Measurements from ENCODE around the gene KLHL24. TPM values are rescaled to one million over a fixed set of nuclear protein-coding genes. Genes with fewer than 3 reads are reported as not detected.

KLHL24 gene, protein sequence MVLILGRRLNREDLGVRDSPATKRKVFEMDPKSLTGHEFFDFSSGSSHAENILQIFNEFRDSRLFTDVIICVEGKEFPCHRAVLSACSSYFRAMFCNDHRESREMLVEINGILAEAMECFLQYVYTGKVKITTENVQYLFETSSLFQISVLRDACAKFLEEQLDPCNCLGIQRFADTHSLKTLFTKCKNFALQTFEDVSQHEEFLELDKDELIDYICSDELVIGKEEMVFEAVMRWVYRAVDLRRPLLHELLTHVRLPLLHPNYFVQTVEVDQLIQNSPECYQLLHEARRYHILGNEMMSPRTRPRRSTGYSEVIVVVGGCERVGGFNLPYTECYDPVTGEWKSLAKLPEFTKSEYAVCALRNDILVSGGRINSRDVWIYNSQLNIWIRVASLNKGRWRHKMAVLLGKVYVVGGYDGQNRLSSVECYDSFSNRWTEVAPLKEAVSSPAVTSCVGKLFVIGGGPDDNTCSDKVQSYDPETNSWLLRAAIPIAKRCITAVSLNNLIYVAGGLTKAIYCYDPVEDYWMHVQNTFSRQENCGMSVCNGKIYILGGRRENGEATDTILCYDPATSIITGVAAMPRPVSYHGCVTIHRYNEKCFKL
- total RNA-seq = 10 to 100 TPM; 44.6 to 56.5 TPM
- polyA plus RNA-seq (ENCODE audit: insufficient read depth, low read depth, low replicate concordance) = 17.1 TPM
- long read RNA-seq, donor 1, partial matches to known transcripts = 7 of 13 reads
- long read RNA-seq, donor 1, other reads (novel, unspliced or antisense) = 0 of 13 reads
- long read RNA-seq, donor 2, partial matches to known transcripts = 0 of 4 reads
- long read RNA-seq, donor 2, other reads (novel, unspliced or antisense) = 0 of 4 reads

- no peaks in the 10 kb centered on the region for H3K27me3 ChIP-seq
- H3K27ac ChIP-seq = peak within 1 kb of the TSS; percentile 98 to 100
Measured at GRCh38 chr3:183635431-183636220, at the start of gene KLHL24. TSS of gene KLHL24 (plus strand) at chr3:183635623. CDS start at chr3:183650357, 14,734 bp downstream.

GRCh38 chr3:183586477-183586876 lies 48.9 kb upstream of the KLHL24 start:
- Histone ChIP-seq H3K9me3 (no peaks in the 10 kb centered on the region), H3K4me1 (peaks cover 28% of the 10 kb centered on the region), H3K27me3 (no peaks in the 10 kb centered on the region), H3K27ac (no peak overlapping the region), H3K4me3 (no peak overlapping the region), H3K36me3 (ENCODE audit: low read depth, missing control alignments) (no peaks in the 10 kb centered on the region)
- no peak for DNase-seq
- WGBS, 2 donors = 83 to 88% methylated on average over 5 of the region's 5 CpGs
- TF ChIP-seq, protein P1, sequence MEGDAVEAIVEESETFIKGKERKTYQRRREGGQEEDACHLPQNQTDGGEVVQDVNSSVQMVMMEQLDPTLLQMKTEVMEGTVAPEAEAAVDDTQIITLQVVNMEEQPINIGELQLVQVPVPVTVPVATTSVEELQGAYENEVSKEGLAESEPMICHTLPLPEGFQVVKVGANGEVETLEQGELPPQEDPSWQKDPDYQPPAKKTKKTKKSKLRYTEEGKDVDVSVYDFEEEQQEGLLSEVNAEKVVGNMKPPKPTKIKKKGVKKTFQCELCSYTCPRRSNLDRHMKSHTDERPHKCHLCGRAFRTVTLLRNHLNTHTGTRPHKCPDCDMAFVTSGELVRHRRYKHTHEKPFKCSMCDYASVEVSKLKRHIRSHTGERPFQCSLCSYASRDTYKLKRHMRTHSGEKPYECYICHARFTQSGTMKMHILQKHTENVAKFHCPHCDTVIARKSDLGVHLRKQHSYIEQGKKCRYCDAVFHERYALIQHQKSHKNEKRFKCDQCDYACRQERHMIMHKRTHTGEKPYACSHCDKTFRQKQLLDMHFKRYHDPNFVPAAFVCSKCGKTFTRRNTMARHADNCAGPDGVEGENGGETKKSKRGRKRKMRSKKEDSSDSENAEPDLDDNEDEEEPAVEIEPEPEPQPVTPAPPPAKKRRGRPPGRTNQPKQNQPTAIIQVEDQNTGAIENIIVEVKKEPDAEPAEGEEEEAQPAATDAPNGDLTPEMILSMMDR (IDR thresholded peaks at IDR 0.05) = no peak
- TF ChIP-seq POLR2A (IDR thresholded peaks at IDR 0.05) = no peak
- intact Hi-C loops (cut with DNase I; ENCODE audit: low total_unique reads) = no loop called here

More at GRCh38 chr3:183635431-183636220, at the start of gene KLHL24:
- peak; percentile 98 for TF ChIP-seq POLR2A (IDR thresholded peaks at IDR 0.05)
- TF ChIP-seq, protein P1 (IDR thresholded peaks at IDR 0.05) = no peak
- Histone ChIP-seq H3K4me1 (peaks cover 9% of the 10 kb centered on the region), H3K9me3 (no peaks in the 10 kb centered on the region), H3K36me3 (ENCODE audit: low read depth, missing control alignments) (no peaks in the 10 kb centered on the region), H3K4me3 (peak within 1 kb of the TSS; percentile 93 to 97)
- WGBS, 2 donors = 0% methylated on average over 15 to 45 of the region's 76 CpGs
- intact Hi-C loops (cut with DNase I; ENCODE audit: low total_unique reads) = no loop called here
- DNase-seq = peak; percentile 97

DNA sequence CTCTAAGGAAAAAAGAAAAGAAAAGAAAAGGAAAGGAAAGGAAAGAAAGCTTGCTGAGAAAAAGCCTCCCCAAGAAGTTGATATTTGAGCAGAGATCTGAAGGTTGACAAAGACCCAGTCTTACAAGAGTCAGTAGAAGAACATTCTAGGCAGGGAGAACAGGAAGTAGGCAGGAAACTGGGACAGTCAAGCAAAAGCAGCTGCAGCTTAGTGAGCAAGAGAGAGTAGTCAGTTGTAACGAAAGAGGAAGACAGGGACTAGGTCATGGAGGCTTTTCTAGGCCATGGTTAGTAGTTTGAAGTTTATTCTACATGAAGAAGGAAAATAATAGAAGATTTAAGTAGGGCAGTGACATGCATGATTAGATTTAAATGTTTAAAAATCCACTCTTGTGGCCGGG lies 48.1 kb upstream of the KLHL24 start:
- DNase-seq = no peak
- no peaks in the 10 kb centered on the region for H3K36me3 ChIP-seq (ENCODE audit: low read depth, missing control alignments)
- intact Hi-C loops (cut with DNase I; ENCODE audit: low total_unique reads) = no loop called here
- TF ChIP-seq, protein P1 (IDR thresholded peaks at IDR 0.05) = no peak
- WGBS, 2 donors = 78 to 80% methylated on average over 2 of the region's 2 CpGs
- no peaks in the 10 kb centered on the region for H3K9me3 ChIP-seq
- H3K4me3 ChIP-seq = no peak overlapping the region
- no peaks in the 10 kb centered on the region for H3K27me3 ChIP-seq
- peaks cover 28% of the 10 kb centered on the region for H3K4me1 ChIP-seq
- no peak overlapping the region for H3K27ac ChIP-seq

DNA sequence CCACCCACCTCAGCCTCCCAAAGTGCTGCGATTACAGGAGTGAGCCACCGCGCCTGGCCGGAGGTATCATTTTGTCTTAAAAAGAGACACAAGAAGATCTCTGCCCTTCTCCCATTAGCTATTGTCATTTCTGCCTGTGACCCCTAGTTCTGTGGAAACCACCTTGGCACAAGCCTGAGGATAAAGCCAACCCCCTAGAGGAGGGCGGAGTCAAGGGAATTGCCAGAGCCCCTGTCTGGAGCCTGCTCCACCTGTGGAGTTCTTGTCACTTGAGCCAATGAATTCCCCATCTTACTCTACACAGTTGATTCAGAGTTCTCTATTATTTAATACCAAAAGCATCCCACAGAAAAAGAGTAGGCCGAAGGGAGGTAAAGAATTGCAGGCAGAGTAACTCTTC lies 45.0 kb upstream of the KLHL24 start:
- TF ChIP-seq POLR2A (IDR thresholded peaks at IDR 0.05) = no peak
- TF ChIP-seq, protein P1 (IDR thresholded peaks at IDR 0.05) = no peak
- DNase-seq = no peak
- Histone ChIP-seq H3K36me3 (ENCODE audit: low read depth, missing control alignments) (no peaks in the 10 kb centered on the region), H3K4me1 (peaks cover under 1% of the 10 kb centered on the region), H3K9me3 (no peaks in the 10 kb centered on the region), H3K4me3 (no peak overlapping the region), H3K27ac (no peak overlapping the region), H3K27me3 (no peaks in the 10 kb centered on the region)
- intact Hi-C loops (cut with DNase I; ENCODE audit: low total_unique reads) = no loop called here
- 88 to 98% methylated on average over 6 of the region's 6 CpGs for WGBS, 2 donors

All from testis (tissue), 5 donors.